GM21390 (cell line): ENCODE measurements around the gene MAML3.

Source experiments
- ATAC-seq: cut with Tn5 transposase; IDR thresholded peaks from one replicate; pipeline ENCODE4 v1.9.1; 2021; ENCODE audit not compliant: unreplicated experiment

MAML3 gene

GRCh38 chr4:140047786-140048185 is 106.2 kb downstream of the MAML3 start:
- ATAC-seq, result no peak

- no peak for ATAC-seq
Observed at GRCh38 chr4:140047017-140047640, 106.9 kb downstream of the MAML3 start.

DNA sequence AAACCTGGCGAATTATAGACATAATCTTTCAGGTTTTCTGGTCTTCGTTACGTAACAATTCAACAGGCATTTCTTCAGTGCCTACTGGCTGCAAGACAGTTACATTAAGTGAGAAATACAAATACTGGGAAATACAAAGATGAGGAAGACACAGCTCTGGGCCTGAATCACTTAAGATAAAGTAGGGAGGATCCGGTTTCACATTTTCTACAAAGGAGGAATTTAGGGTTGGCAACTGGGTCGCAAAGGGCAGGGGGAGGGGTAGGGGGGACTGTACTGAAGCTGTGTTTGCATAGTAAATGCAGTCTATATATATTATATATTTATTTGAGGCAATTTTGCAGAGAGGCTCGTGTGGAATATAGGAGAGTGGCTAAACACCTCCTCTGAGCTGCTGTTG is 107.4 kb downstream of the MAML3 start:
- no peak for ATAC-seq

DNA sequence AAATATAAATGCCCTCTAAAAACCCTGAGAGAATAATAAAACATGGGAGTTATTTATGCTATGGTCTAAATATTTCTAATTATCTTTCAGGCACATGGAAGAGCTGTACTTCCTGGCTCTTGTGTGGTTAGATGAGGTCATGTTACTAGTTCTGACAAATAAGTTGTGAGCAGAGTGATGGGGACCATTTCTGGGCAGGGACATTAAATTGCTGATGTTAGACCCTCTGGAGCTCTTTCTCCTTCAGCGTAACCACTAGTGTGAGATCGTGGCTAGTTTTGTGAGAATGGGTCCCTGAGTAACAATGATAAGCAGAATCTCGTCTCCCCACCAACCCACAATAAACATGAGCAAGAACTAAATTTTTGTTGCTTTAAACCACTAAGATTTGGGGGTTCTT is 108.0 kb downstream of the MAML3 start:
- no peak for ATAC-seq

GRCh38 chr4:140044337-140044902 is 109.6 kb downstream of the MAML3 start:
- no peak for ATAC-seq

DNA sequence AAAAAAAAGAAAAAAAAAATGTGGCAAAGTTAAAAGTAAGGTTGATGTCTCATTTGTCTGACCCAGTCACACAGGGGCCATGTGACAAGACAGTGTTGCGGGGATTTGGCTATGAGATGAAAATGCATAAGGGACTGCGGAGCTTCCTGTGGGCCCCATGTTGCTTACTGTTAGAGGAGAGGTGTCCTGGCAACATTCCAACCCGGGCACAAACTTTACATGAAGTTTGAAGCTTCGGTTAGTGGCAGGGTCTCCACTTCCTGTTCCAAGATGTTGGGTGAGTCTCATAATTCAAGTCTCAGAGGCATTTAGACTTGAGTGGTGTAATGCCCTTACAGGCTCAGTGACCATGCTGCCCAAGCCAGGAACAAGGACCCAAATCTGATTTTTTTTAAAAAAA is 111.3 kb downstream of the MAML3 start:
- no peak for ATAC-seq

- ATAC-seq, result no peak
Observed at GRCh38 chr4:140038031-140038533, 115.9 kb downstream of the MAML3 start.

DNA sequence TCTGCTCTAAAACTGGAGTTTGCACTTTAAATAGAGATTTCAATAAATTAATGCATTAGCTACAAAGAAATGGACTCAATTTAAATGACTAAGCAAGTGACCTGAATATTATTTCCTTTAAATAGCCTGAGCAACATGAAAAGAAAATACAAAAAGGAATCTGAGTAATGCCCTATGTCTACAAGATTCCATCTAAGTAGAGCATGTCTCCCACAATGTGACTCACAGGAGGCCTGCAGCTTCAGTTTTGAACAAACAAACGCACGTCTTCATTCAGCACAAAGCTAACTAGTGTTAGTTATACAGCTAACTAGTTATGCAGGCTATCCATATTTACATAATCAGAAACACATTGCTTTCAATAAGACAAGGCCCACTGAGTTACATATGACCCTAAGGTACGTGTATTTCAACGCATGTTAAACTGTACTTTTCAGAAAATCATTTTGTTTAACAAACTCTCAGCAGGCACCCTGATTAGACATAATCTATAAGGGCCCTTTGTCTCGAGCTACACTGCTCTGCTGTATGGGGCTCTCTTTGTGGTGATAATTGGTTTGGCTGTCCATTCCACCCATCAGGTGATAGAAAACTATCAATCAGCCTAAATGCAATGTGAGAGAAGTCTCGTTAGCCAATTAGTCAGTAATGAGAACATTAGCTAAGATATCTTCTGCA is 116.5 kb downstream of the MAML3 start:
- no peak for ATAC-seq

GRCh38 chr4:140031706-140032105 is 122.3 kb downstream of the MAML3 start:
- no peak for ATAC-seq

- no peak for ATAC-seq
Observed at GRCh38 chr4:140031061-140031460, 122.9 kb downstream of the MAML3 start.

DNA sequence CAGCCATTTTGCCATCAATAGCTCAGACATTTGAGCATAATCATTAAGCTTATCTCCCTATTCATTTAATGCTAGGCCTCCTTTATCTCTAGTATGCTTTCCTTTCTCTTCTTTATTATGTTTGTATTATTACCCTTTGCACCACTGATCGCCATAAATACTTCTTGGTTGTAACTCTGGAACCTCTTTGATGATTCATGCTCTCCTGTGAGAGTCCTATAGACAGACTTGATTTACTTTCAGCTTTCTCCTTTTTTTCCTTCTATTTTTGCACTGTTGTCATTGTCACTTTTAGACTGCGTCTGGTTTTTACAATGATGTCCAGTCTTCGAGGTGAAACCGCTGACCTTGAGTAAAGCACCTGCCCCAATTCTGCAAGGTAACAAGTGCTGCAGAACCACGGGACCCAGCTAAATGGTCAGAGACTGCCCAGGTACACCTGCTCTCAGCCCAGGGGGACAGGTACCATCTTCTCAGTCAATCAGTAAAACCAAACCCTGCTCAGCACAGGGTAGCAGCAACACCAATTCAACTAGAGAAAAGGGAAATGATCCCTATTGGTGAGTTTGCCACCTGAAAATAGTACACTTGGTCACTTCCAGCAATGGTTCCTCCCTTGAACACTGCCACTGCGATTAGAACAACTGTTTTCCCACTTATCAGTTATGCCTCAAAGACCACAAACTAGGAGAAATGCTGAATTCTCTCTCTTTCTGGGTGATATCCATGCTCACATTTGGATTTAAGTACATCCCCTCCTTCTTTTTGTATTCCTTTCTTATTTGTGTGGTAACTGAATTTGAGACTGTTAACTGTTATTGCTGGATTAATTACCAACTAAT is 125.1 kb downstream of the MAML3 start:
- no peak for ATAC-seq

GRCh38 chr4:140028101-140028500 is 125.9 kb downstream of the MAML3 start:
- ATAC-seq, result no peak

DNA sequence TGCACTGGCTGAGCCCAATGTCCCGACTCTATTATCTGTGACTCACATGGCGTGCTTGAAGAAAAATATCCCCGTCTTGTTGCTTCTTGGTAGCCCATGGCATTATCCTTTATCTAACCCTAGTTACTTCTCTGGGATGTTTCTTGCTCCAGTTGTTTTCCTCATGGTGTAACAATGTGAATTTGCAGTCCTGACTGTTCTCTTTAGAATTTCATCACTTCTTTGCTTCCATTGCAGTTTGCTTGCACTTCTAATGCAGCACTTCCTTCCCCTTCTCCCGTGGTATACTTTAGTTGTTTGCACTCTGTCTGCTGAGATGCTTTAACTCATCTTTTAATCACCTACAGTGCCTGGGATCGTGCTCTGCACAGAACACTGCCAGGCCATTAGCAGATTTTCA is 126.9 kb downstream of the MAML3 start:
- no peak for ATAC-seq

DNA sequence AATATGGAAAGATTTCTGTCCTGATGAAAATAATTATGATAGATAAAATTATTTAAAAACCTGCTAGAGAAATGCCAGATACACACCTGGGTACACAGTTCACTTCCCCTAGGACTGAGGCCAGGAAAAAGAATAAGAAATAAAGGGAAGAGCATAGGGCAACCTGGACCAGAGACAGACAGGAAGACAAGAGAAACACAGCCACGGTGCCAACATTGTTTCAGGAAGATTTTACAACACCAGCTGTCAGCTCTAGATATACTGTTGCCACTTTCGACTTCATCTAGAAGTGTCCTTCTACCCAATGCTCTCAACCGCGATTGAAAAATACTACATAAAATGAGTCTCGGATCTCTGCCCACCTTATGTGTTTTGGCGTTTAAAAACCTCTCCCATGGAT is 128.5 kb downstream of the MAML3 start:
- ATAC-seq, result no peak

GRCh38 chr4:140020457-140021361 is 133.3 kb downstream of the MAML3 start:
- no peak for ATAC-seq

DNA sequence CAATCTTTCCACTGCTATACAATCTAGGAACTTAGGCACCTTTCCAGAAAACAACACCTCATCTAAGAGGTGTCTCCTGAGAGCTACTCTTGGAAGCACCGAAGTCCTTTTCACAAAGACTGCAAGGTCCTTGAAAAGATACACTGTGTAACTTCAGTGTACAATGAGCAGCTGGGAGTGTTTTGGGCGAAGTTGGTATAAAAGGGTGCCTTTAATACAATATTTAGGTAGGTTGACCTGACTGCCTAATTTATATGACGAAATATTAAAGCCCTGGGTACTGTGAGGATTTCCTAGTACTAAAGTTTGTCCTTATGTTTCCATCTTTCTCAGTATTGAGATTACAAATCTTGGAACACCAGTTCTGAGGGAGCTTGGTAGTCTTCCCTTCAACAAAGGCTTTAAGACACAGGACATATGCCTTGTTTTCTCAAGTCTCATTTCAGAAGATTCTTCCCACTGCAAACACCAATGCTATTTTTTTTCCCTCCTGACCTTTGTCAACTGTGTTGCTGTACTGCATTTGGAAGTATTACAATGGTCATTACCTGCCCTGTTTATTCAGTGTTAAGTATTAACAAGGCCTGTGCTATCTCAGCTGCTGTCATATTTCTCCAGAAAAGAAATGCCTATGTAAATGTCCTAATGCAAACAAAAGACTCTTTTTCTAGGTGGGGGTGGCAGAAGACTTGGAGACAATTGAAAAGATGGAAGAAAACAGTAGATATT is 134.2 kb downstream of the MAML3 start:
- ATAC-seq, result no peak

DNA sequence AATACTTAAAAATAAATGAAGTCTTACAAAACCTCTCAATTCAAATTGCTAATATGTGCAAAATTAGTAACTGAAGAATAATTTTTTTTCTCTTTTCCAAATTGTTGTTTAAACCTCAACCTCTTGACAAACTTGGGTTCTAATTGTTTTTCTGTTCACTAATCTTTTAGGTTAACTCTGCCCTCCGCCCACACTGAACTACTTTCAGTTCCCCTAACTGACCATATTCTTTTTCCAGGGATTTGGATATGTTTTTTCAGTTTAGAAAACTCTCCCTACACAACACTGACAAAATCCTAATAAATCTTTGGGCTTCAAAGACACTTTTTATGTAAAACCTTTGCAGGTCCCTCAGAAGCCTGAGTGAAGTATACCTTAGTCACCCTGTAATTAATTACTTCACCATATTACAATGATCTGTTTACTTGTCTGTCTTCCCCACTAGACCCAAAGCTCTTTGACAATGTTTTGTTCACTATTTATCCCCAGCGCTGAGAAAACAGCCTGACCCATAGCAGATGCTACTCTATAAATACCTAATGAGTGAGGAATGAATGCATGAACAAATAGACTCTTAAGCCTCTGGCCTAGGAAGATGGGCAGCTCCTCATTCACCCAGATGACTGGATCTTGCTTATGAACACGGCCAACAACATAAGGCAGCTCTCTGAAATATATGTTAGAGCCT is 134.9 kb downstream of the MAML3 start:
- no peak for ATAC-seq

DNA sequence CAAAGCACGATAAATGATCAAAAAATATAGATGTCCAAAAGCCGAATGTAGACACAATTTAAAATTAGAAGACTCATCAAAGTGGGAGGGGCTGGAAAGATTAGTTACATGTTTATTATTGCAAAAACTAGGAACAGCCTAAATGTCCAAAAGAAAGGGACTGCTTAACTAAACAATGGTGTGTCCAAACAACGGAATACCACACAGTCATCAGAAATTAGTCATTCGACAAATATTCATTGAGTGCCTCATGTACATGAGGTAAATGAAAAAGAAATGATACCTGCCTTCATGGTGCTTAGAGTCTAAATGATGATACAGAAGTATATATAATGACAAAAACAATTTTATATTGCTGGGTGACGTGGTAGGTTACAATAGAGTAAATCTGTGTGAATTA is 139.7 kb downstream of the MAML3 start:
- no peak for ATAC-seq
